ENCODE measurements around the gene CAPN1.

- TF ChIP-seq, protein P1, sequence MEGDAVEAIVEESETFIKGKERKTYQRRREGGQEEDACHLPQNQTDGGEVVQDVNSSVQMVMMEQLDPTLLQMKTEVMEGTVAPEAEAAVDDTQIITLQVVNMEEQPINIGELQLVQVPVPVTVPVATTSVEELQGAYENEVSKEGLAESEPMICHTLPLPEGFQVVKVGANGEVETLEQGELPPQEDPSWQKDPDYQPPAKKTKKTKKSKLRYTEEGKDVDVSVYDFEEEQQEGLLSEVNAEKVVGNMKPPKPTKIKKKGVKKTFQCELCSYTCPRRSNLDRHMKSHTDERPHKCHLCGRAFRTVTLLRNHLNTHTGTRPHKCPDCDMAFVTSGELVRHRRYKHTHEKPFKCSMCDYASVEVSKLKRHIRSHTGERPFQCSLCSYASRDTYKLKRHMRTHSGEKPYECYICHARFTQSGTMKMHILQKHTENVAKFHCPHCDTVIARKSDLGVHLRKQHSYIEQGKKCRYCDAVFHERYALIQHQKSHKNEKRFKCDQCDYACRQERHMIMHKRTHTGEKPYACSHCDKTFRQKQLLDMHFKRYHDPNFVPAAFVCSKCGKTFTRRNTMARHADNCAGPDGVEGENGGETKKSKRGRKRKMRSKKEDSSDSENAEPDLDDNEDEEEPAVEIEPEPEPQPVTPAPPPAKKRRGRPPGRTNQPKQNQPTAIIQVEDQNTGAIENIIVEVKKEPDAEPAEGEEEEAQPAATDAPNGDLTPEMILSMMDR (IDR thresholded peaks at IDR 0.05) = no peak
- TF ChIP-seq POLR2A (IDR thresholded peaks at IDR 0.05) = no peak
These were observed 41.3 kb downstream of the CAPN1 start for GRCh38 chr11:65223011-65223410.

All from heart left ventricle (tissue), 13 donors.